ENCODE data around the gene AGBL4.

- no peak for TF ChIP-seq CTCF (conservative IDR thresholded peaks at IDR 0.05; ENCODE audit: low read depth, low read length)
- no peak for TF ChIP-seq EZH2 (IDR thresholded peaks at IDR 0.05; ENCODE audit: low read length, unreplicated experiment)
Measured at GRCh38 chr1:48771561-48771960, 1252.2 kb downstream of the AGBL4 start.
